Activated T-cell treated with anti-CD3 and anti-CD28 coated beads for 4 hours (primary cell): Measurements from ENCODE around the gene DPP8.
"Not testable (repeated sequence)": the region's sequence is repeated elsewhere in the genome, so short reads cannot be mapped to it uniquely, and the experiment has no call there.

ENCODE experiments used
- DNase-seq: peaks from one replicate; pipeline ENCODE4 v3.0.0-alpha.2; 2020

Gene DPP8

GRCh38 chr15:65400760-65401610 lies 116.5 kb downstream of the DPP8 start:
- no peak for DNase-seq

GRCh38 chr15:65399997-65400396 lies 117.5 kb downstream of the DPP8 start:
- no peak for DNase-seq

GRCh38 chr15:65399001-65399706 lies 118.3 kb downstream of the DPP8 start:
- no peak for DNase-seq

- not testable (repeated sequence) for DNase-seq
Measured at GRCh38 chr15:65398486-65398885, 119.0 kb downstream of the DPP8 start.

GRCh38 chr15:65396965-65397317 lies 120.5 kb downstream of the DPP8 start:
- no peak for DNase-seq

- DNase-seq, result no peak
Measured at GRCh38 chr15:65396283-65396964, 121.1 kb downstream of the DPP8 start.

GRCh38 chr15:65395567-65396202 lies 121.8 kb downstream of the DPP8 start:
- no peak for DNase-seq

GRCh38 chr15:65394936-65395335 lies 122.6 kb downstream of the DPP8 start:
- no peak for DNase-seq

GRCh38 chr15:65394280-65394789 lies 123.2 kb downstream of the DPP8 start:
- no peak for DNase-seq

- no peak for DNase-seq
Measured at GRCh38 chr15:65393557-65393956, 123.9 kb downstream of the DPP8 start.

- no peak for DNase-seq
Measured at GRCh38 chr15:65393091-65393490, 124.4 kb downstream of the DPP8 start.
